Hepatocyte (in vitro differentiated cells): ENCODE data around the gene ILRUN.

ENCODE experiments used
- EZH2 ChIP-seq: fragments of 200-600 bp; sonication (generic); IDR thresholded peaks from 2 replicates; pipeline ENCODE4 v1.6.1; 2016; ENCODE audit warnings: antibody characterized with exemption, mild to moderate bottlenecking, borderline replicate concordance
- EZH2phosphoT487 ChIP-seq: fragments of 200-600 bp; sonication (generic); IDR thresholded peaks from one replicate; pipeline ENCODE4 v1.6.1; 2018; ENCODE audit warnings: antibody characterized with exemption, mild to moderate bottlenecking, low read depth, moderate library complexity; ENCODE audit not compliant: unreplicated experiment, severe bottlenecking
- TF ChIP-seq, protein P1 (sequence below): fragments of 200-600 bp; sonication (generic); IDR thresholded peaks from 2 replicates; pipeline ENCODE4 v1.5.1; 2016; ENCODE audit warnings: antibody characterized with exemption, mild to moderate bottlenecking; ENCODE audit not compliant: poor library complexity

DNA sequence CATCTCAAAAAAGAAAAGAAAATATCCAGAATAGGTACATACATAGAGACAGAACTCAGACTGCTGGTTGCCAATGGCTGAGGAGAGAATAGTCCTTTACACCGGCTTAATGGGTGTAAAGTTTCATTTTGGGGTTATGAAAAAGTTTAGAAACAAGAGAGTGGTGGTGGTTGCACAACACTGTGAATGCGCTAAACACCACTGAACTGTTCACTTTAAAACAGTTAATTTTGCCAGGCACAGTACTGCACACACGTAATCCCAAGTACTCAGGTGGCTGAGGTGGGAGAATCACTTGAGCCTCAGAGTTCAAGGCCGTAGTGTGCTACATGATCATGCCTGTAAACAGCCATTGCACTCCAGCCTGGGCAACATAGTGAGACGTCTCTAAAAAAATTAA is 7.6 kb downstream of the ILRUN start:
- TF ChIP-seq, protein P1, sequence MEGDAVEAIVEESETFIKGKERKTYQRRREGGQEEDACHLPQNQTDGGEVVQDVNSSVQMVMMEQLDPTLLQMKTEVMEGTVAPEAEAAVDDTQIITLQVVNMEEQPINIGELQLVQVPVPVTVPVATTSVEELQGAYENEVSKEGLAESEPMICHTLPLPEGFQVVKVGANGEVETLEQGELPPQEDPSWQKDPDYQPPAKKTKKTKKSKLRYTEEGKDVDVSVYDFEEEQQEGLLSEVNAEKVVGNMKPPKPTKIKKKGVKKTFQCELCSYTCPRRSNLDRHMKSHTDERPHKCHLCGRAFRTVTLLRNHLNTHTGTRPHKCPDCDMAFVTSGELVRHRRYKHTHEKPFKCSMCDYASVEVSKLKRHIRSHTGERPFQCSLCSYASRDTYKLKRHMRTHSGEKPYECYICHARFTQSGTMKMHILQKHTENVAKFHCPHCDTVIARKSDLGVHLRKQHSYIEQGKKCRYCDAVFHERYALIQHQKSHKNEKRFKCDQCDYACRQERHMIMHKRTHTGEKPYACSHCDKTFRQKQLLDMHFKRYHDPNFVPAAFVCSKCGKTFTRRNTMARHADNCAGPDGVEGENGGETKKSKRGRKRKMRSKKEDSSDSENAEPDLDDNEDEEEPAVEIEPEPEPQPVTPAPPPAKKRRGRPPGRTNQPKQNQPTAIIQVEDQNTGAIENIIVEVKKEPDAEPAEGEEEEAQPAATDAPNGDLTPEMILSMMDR: no peak
- TF ChIP-seq EZH2: no peak
- no peak for TF ChIP-seq EZH2phosphoT487
